ENCODE measurements around the gene IL1RN. TPM values are rescaled to one million over a fixed set of nuclear protein-coding genes. Genes with fewer than 3 reads are reported as not detected.

Gene IL1RN
- total RNA-seq, 1 donor from 2014 or later, result not detected

DNA sequence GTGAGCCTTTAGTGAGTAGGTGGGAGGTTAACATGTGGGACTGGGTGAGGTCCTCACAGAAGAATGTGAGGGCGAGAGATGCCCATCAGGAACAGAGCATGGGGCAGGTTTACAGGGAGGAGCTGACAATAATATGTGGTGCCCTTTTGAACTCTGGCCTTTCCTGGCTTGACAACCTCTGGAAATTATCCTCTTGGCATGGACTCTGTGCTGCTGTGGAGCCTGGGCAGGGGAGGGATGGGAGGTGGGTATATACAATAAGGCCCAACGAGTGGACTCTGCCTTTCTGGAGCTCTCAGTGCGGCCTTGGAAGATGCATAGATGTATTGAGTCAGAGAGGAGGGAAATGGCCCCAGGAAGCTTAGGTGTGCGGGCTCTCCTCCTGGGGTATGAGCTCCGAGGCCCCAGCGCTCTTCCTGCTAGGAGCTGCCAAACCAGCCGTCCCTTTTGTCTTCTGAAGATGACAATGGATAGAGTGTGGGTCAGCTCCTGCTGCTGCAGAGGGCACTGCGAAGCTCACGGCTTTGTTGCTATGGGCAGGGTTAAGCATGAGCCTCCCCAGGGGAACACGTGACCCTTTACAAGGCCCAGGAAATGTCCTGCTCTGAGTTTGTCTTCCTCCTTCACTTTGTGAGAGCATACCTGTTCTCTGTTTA is 37.7 kb downstream of the IL1RN start:
- no peak overlapping the region for H3K27ac Mint-ChIP-seq (ENCODE audit: unreplicated experiment)
- peaks cover 4% of the 10 kb centered on the region for H3K27me3 Mint-ChIP-seq (ENCODE audit: unreplicated experiment)
- peaks cover 9% of the 10 kb centered on the region for H3K4me1 Mint-ChIP-seq (ENCODE audit: low read depth, unreplicated experiment)
- TF ChIP-seq, protein P1, sequence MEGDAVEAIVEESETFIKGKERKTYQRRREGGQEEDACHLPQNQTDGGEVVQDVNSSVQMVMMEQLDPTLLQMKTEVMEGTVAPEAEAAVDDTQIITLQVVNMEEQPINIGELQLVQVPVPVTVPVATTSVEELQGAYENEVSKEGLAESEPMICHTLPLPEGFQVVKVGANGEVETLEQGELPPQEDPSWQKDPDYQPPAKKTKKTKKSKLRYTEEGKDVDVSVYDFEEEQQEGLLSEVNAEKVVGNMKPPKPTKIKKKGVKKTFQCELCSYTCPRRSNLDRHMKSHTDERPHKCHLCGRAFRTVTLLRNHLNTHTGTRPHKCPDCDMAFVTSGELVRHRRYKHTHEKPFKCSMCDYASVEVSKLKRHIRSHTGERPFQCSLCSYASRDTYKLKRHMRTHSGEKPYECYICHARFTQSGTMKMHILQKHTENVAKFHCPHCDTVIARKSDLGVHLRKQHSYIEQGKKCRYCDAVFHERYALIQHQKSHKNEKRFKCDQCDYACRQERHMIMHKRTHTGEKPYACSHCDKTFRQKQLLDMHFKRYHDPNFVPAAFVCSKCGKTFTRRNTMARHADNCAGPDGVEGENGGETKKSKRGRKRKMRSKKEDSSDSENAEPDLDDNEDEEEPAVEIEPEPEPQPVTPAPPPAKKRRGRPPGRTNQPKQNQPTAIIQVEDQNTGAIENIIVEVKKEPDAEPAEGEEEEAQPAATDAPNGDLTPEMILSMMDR (IDR thresholded peaks at IDR 0.05; ENCODE audit: partially characterized antibody, unreplicated experiment), result no peak
- DNase-seq, result no peak
- H3K36me3 Mint-ChIP-seq (ENCODE audit: unreplicated experiment), result no peaks in the 10 kb centered on the region
- no peak overlapping the region for H3K4me3 Mint-ChIP-seq (ENCODE audit: unreplicated experiment)
- peaks cover 2% of the 10 kb centered on the region for H3K9me3 Mint-ChIP-seq (ENCODE audit: unreplicated experiment)

DNA sequence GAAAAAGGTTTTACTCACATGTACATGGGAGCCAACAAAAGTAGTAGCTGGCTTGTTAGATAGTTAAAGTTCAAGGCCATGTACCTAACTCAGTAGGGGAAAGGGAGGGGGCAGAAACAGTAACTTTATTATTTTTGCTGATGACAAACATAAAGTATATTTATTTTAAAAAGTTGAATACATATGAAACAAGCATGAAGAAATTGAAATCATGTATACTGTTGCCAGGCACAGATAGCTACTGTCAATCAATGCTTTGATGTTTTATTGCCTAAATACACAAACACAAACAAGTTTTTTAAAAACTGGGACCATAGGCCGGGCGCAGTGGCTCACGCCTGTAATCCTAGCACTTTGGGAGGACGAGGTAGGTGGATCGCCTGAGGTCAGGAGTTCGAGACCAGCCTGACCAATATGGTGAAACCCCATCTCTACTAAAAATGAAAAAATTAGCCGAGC is 38.8 kb downstream of the IL1RN start:
- peaks cover 6% of the 10 kb centered on the region for H3K27me3 Mint-ChIP-seq (ENCODE audit: unreplicated experiment)
- no peak for DNase-seq
- TF ChIP-seq, protein P1 (IDR thresholded peaks at IDR 0.05; ENCODE audit: partially characterized antibody, unreplicated experiment), result no peak
- peaks cover 9% of the 10 kb centered on the region for H3K4me1 Mint-ChIP-seq (ENCODE audit: low read depth, unreplicated experiment)
- H3K9me3 Mint-ChIP-seq (ENCODE audit: unreplicated experiment), result no peaks in the 10 kb centered on the region
- H3K4me3 Mint-ChIP-seq (ENCODE audit: unreplicated experiment), result no peak overlapping the region
- H3K27ac Mint-ChIP-seq (ENCODE audit: unreplicated experiment), result no peak overlapping the region
- H3K36me3 Mint-ChIP-seq (ENCODE audit: unreplicated experiment), result no peaks in the 10 kb centered on the region

DNA sequence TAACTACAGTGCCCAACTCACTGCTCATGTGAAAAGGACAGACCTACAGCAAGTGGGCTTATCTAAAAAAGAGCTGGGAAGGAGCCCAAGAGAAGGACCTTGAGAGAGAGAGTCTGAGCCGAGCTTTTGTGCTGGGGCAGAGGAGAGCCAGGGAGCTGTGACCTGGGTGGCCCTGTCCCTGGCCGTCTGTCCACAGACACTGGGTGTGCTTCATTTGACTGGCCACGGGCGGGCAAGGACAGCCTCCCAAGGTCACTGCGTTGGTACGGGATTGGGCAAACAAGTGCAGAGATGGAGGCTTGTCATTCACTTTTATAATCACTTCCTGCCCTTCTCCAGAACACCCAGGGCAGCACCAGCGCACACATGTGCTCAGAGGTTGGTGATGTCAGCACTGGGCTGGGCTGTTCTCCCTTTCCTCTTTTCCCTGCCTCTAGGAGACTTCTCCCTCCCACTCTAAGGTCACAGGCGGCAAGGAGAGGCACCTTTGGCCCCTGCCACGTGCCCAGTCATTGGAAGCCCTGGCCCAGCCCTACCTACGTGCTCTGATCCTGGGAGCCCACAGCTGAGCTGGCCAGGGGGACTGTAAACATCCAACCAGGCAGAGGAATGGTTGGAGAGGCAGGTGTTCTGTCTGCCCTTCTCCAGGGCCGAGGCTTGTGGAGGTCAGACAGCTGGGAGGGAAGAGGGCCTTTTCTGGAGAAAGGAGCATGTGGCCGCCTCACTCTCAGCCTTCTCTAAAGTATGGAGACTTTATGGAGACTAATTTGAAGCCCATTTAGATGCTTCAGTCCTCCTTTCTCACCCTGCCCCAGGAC is 39.9 kb downstream of the IL1RN start:
- H3K36me3 Mint-ChIP-seq (ENCODE audit: unreplicated experiment), result no peaks in the 10 kb centered on the region
- TF ChIP-seq, protein P1 (IDR thresholded peaks at IDR 0.05; ENCODE audit: partially characterized antibody, unreplicated experiment), result no peak
- no peak for DNase-seq
- peaks cover 7% of the 10 kb centered on the region for H3K27me3 Mint-ChIP-seq (ENCODE audit: unreplicated experiment)
- no peak overlapping the region for H3K4me3 Mint-ChIP-seq (ENCODE audit: unreplicated experiment)
- H3K9me3 Mint-ChIP-seq (ENCODE audit: unreplicated experiment), result no peaks in the 10 kb centered on the region
- H3K4me1 Mint-ChIP-seq (ENCODE audit: low read depth, unreplicated experiment), result peaks cover 9% of the 10 kb centered on the region
- H3K27ac Mint-ChIP-seq (ENCODE audit: unreplicated experiment), result peak overlapping the region; percentile 4

DNA sequence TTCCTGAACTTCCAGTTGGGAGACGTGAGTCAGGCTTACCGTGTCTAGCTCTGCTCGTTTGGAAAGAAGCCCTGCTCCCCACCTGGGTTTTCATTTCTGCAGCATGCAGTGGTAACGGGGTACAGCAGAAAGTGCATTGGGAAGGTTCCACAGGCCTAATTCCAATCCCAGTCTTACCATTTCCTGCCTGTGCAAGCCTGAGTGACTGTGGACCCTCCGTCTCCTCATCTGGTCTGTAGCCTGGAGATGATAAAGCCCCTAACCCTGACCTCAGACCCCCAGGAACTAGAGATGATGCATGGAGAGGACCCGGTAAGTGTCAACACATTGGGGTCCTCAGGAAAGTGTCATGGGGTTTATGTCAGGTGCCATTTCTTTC is 40.6 kb downstream of the IL1RN start:
- no peak overlapping the region for H3K27ac Mint-ChIP-seq (ENCODE audit: unreplicated experiment)
- H3K4me1 Mint-ChIP-seq (ENCODE audit: low read depth, unreplicated experiment), result peaks cover 9% of the 10 kb centered on the region
- DNase-seq, result no peak
- peaks cover 7% of the 10 kb centered on the region for H3K27me3 Mint-ChIP-seq (ENCODE audit: unreplicated experiment)
- TF ChIP-seq, protein P1 (IDR thresholded peaks at IDR 0.05; ENCODE audit: partially characterized antibody, unreplicated experiment), result no peak
- no peak overlapping the region for H3K4me3 Mint-ChIP-seq (ENCODE audit: unreplicated experiment)
- no peaks in the 10 kb centered on the region for H3K9me3 Mint-ChIP-seq (ENCODE audit: unreplicated experiment)
- no peaks in the 10 kb centered on the region for H3K36me3 Mint-ChIP-seq (ENCODE audit: unreplicated experiment)

Measured in glutamatergic neuron (in vitro differentiated cells).